ENCODE measurements around the gene CHAD. TPM values are rescaled to one million over a fixed set of nuclear protein-coding genes. Genes with fewer than 3 reads are reported as not detected.
"Not testable (repeated sequence)": the region's sequence is repeated elsewhere in the genome, so short reads cannot be mapped to it uniquely, and the experiment has no call there.

CHAD gene
- total RNA-seq, 1 donor from 2014 or later: not detected

DNA sequence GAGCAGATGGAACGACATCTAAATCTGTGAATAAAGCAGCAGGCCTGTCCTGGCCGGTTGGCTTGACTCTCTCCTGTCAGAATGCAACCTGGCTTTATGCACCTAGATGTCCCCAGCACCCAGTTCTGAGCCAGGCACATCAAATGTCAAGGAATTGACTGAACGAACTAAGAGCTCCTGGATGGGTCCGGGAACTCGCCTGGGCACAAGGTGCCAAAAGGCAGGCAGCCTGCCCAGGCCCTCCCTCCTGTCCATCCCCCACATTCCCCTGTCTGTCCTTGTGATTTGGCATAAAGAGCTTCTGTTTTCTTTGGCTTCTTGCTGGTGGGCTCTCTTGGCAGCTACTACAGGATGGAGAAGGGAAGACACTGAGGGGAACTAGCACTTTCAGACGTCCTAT, 5.8 kb upstream of the CHAD start:
- TF ChIP-seq CTCF (IDR thresholded peaks at IDR 0.05; ENCODE audit: partially characterized antibody, unreplicated experiment): no peak
- Mint-ChIP-seq H3K4me1 (ENCODE audit: low read depth, unreplicated experiment) (peaks cover 6% of the 10 kb centered on the region), H3K9me3 (ENCODE audit: unreplicated experiment) (peaks cover 2% of the 10 kb centered on the region)

DNA sequence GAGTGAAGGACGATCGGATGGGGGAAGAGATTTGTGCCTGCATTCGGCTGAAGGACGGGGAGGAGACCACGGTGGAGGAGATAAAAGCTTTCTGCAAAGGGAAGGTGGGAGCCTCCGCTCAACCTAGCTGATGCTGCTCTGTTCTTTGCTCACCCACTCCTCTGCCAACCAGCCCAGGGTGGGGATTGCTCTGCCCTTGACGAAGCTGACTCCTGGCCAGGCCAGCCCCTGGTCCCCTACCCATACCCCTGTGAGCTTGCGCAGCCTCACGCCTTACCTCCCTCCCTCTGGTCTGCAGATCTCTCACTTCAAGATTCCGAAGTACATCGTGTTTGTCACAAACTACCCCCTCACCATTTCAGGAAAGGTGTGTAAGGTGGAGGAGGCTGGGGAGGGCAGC, 5.2 kb upstream of the CHAD start:
- H3K4me1 Mint-ChIP-seq (ENCODE audit: low read depth, unreplicated experiment): peaks cover 5% of the 10 kb centered on the region
- H3K9me3 Mint-ChIP-seq (ENCODE audit: unreplicated experiment): no peaks in the 10 kb centered on the region
- no peaks in the 10 kb centered on the region for H3K36me3 Mint-ChIP-seq (ENCODE audit: unreplicated experiment)
- H3K27me3 Mint-ChIP-seq (ENCODE audit: unreplicated experiment): peaks cover 13% of the 10 kb centered on the region
- TF ChIP-seq CTCF (IDR thresholded peaks at IDR 0.05; ENCODE audit: partially characterized antibody, unreplicated experiment): no peak
- no peak overlapping the region for H3K27ac Mint-ChIP-seq (ENCODE audit: unreplicated experiment)
- DNase-seq: no peak
- H3K4me3 Mint-ChIP-seq (ENCODE audit: unreplicated experiment): no peak overlapping the region

More for the DNA sequence above, 5.8 kb upstream of the CHAD start:
- Mint-ChIP-seq H3K36me3 (ENCODE audit: unreplicated experiment) (no peaks in the 10 kb centered on the region), H3K27ac (ENCODE audit: unreplicated experiment) (no peak overlapping the region), H3K27me3 (ENCODE audit: unreplicated experiment) (peaks cover 13% of the 10 kb centered on the region), H3K4me3 (ENCODE audit: unreplicated experiment) (no peak overlapping the region)
- DNase-seq: no peak

DNA sequence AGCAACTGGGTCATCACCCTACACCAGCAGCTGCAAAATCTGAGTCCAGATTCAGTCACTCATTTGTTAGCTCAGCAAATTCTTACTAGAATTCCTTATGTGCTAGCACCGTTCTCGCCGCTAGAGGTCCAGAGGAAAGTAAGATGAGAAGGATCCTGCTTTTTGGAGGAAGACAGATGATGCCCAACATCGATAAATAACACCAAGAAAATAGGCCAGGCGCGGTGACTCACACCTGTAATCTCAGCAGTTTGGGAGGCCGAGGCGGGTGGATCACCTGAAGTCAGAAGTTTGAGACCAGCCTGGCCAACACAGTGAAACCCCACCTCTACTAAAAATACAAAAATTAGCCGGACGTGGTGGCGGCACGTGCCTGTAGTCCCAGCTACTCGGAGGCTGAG, 4.1 kb upstream of the CHAD start:
- not testable (repeated sequence) for H3K27ac Mint-ChIP-seq (ENCODE audit: unreplicated experiment); DNase-seq; H3K36me3 Mint-ChIP-seq (ENCODE audit: unreplicated experiment); H3K4me1 Mint-ChIP-seq (ENCODE audit: low read depth, unreplicated experiment); H3K9me3 Mint-ChIP-seq (ENCODE audit: unreplicated experiment); H3K4me3 Mint-ChIP-seq (ENCODE audit: unreplicated experiment); H3K27me3 Mint-ChIP-seq (ENCODE audit: unreplicated experiment)

DNA sequence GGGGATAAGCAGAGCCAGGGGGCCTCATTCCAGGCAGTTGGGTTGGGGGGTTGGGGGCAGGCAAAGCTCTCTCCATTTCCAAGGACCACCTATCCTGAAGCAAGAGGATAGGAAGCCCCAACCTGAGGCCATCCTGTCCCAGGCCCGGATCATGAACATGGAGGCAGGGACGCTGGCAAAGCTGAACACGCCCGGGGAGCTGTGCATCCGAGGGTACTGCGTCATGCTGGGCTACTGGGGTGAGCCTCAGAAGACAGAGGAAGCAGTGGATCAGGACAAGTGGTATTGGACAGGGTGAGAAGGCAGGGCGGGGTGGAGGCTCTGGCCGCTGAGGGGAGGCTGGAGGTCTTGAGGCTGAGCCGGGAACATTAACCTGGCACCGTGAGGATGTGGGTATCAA, 3.6 kb upstream of the CHAD start:
- no peak for DNase-seq
- Mint-ChIP-seq H3K27ac (ENCODE audit: unreplicated experiment) (no peak overlapping the region), H3K4me3 (ENCODE audit: unreplicated experiment) (no peak overlapping the region)

GRCh38 chr17:50471009-50471905, 2.6 kb upstream of the CHAD start:
- no peaks in the 10 kb centered on the region for H3K4me1 Mint-ChIP-seq (ENCODE audit: low read depth, unreplicated experiment)
- no peak overlapping the region for H3K4me3 Mint-ChIP-seq (ENCODE audit: unreplicated experiment)
- H3K27ac Mint-ChIP-seq (ENCODE audit: unreplicated experiment): no peak overlapping the region
- no peaks in the 10 kb centered on the region for H3K9me3 Mint-ChIP-seq (ENCODE audit: unreplicated experiment)
- no peak for TF ChIP-seq CTCF (IDR thresholded peaks at IDR 0.05; ENCODE audit: partially characterized antibody, unreplicated experiment)
- H3K36me3 Mint-ChIP-seq (ENCODE audit: unreplicated experiment): no peaks in the 10 kb centered on the region
- no peak for DNase-seq
- peaks cover 15% of the 10 kb centered on the region for H3K27me3 Mint-ChIP-seq (ENCODE audit: unreplicated experiment)

More for the DNA sequence above, 3.6 kb upstream of the CHAD start:
- TF ChIP-seq CTCF (IDR thresholded peaks at IDR 0.05; ENCODE audit: partially characterized antibody, unreplicated experiment): no peak
- no peaks in the 10 kb centered on the region for H3K4me1 Mint-ChIP-seq (ENCODE audit: low read depth, unreplicated experiment)
- H3K27me3 Mint-ChIP-seq (ENCODE audit: unreplicated experiment): peaks cover 11% of the 10 kb centered on the region
- no peaks in the 10 kb centered on the region for H3K36me3 Mint-ChIP-seq (ENCODE audit: unreplicated experiment)
- no peaks in the 10 kb centered on the region for H3K9me3 Mint-ChIP-seq (ENCODE audit: unreplicated experiment)

All from glutamatergic neuron (in vitro differentiated cells).